HG02973 (cell line): Measurements from ENCODE around the gene ZNF366.

Experiments
- ATAC-seq: cut with Tn5 transposase; IDR thresholded peaks from one replicate; pipeline ENCODE4 v1.9.1; 2021; ENCODE audit warnings: moderate library complexity; ENCODE audit not compliant: unreplicated experiment

ZNF366 gene

GRCh38 chr5:72470826-72471225 lies 36.4 kb downstream of the ZNF366 start:
- ATAC-seq, result no peak

DNA sequence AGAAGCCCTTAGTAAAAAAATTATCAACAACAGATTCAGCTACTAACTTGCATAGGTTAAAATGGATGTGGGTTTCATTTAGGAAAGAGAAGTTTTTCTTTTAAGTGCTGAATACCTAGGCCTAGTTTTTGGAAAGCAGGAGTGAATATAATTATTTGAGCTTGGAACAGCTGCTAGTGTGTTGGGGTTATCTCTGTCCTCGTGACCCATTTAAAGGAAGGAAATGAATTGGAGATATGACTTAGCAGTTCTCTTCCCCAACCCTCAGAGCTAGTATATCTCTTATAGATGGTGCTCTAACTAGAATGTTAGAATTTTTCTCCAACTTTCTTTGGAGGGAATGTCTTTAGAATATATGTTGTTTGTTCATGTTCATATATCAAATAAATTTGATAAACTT lies 38.6 kb downstream of the ZNF366 start:
- no peak for ATAC-seq

DNA sequence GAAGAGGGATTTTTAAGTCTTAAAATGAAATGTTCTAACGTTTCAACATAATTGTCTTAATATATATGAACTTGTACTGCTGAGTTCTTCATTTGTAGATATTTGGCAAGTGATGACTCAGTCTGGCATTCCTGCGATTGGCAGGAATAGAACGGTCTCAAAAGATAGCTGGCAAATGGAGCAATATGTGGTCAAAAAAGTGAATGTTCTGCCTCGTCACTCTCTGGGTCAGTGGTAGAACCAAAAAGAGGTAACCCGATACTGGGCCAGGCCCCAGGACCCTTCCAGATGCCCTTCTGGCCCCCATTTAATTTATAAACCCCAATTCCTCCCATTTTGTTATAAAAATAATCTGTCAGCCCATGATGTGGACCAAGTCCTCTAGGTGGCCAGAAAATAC lies 39.2 kb downstream of the ZNF366 start:
- ATAC-seq, result no peak

GRCh38 chr5:72467461-72467860 lies 39.7 kb downstream of the ZNF366 start:
- ATAC-seq, result no peak

DNA sequence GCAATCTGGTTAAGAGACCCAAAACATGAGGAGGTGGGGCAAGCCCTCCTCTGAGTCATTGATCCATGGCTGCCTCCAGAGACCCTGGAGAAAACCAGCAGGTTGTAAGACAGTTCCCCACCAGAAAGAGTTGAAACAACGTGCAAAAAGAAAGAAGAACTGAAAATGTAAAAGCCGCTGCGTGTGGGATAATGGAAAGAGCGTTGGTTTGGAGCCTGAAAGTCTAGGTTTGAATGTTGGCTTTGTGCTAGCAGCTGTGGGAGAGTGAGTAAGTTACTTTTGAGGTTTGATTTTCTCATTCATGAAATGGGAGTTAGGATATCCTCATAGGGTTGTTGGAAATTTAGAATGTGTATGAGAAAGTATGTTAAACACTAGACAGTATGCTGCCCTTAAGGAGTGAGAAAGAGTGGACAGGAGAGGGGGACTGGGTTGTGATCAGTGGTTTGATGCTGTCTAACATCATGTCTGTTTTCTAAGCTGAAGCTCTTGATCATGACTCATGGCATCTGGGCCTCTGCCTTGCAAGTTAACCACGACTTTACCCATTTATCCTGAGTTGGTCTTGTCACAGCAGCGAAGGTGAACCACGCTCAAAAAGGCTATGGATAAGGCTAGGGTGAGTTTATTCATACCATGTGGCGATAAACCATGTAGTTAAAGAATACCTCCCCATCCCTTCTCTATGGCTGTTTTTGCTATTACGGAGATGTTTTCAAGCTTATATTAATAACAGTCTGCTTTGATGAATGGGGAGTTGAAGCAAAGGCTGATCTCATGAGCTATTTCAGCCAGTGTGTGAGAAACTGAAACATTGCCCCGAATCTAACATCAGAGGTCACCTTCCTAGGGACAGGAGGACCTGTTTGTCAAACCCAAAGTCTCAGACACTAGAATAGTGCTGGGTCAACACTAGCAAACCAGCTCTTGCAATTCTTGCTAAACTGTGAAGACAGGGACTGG lies 41.3 kb downstream of the ZNF366 start:
- ATAC-seq, result peak; percentile 81

GRCh38 chr5:72465066-72465465 lies 42.1 kb downstream of the ZNF366 start:
- ATAC-seq, result peak; percentile 24

GRCh38 chr5:72464071-72464470 lies 43.1 kb downstream of the ZNF366 start:
- ATAC-seq, result no peak

GRCh38 chr5:72463449-72464052 lies 43.7 kb downstream of the ZNF366 start:
- no peak for ATAC-seq

- ATAC-seq, result no peak
Measured at GRCh38 chr5:72460413-72460812, 46.8 kb downstream of the ZNF366 start.

DNA sequence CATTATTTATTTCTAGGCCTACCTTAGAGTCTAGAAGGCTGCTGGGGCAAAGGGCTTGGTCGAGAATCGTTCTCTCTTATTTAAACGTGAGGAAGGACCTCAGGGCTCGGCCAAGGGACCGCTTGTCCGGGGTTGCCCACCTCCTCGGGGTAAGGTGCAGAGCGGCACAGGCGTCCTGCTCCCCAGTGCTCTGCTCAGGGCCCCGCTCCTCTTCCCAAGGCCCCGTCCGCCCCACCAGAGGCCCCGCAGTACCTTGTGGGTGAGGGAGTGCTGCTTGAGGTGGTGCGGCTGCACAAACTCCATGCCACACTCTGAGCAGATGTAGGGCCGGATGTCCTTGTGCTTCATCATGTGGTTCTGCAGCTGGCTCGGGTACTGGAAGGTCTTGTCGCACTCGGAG lies 47.3 kb downstream of the ZNF366 start:
- no peak for ATAC-seq

DNA sequence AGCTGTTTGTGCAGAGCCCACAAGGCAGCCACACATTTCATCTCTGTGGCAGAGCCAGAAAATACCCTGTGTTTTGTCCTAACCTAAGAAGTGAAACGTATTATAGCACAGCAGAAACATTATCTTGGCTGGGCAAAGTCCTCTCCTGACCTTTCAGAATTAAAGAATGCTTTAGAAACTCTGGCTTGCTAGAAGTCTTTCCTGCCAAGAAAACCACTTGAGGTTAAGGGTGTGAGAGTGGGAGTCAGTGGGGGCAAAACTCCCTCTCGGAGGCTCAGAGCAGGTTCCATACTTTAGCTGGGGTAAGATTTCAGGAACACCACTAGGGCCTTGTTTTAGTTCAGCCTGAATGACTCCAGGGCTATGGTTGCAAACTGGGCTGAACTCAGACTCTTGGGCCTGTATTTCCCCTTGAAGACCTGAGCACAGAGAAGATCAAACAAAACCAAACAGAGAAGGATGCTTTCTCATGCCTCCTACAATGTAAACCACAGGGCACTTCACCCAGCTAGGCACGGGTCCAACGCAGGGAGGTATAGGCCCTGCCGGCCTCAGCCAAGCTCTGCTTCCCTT lies 48.0 kb downstream of the ZNF366 start:
- no peak for ATAC-seq

DNA sequence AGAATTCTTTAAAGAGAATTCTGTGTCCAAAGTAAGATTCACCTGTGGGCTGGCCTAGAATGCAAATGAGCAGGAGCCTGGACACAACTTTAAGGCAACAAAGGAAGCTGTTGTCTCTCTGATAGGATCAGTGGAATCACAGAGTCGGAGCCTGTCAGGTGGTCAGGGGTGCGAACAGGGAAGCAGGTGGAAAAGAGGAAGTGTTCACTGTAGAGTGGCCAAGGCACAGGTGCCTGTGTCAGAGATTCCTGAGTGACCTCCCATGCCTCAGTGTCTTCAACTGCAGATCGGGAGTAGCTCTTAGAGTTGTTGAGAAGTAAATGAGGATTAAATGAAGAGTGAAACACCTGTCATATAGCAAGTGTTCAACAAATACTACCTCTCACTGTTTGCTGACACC lies 48.8 kb downstream of the ZNF366 start:
- ATAC-seq, result no peak

DNA sequence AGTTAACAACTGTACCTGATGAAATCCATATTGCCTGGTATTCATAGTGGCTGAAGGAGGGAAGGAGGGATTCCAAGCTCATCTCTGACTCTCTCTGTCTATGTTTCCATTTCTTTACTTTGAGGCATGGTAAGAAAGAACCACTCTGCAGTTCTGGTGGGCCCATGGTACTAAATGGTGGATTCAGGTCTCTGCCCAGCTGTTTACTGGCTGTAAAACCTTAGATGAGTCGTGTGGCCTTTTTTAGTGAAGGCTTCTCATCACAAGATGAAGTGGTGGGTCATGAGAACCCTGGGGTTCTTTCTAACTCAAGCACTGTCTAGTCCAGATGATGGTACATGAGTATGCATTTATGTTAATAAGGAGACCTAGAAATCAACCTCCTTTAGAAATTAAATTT lies 49.7 kb downstream of the ZNF366 start:
- ATAC-seq, result no peak

- no peak for ATAC-seq
Measured at GRCh38 chr5:72456391-72457074, 50.7 kb downstream of the ZNF366 start.

DNA sequence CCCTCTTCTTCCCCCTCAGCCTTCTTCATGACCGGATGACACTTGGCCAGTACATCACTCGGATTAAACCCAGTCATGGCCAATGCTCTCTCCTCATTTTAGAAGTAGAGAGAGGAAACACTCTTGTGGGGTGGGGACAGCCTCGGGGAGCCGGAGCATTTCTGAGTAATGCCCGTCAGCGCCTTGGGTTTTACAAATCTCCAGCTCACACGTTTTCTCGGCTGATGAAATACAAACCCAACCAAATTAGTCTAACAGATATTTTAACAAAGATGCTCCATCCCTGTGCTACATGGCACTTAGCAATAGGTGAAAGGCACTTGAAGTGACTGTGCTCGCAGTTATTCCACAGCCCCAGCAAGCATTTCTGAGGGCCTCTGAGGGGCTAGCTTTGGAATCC lies 51.7 kb downstream of the ZNF366 start:
- ATAC-seq, result no peak

DNA sequence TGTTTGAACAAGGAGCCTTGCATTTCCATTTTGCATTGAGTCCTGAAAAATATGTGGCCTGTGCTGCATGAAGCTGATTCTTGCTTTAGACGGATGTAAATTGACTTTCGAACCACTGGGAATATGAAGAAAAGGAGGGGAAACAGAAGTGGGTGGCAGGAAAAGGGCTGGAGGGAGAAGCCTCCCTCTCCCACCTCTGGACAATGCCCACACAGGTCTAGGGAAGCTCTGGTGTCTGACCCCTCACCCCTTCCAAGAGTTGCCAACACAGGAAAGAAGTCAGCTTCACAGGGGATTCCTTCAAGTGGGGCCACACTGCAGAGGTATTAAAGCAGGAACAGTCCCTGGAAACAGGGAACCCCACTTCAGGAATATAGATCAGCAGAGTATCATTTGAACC lies 52.2 kb downstream of the ZNF366 start:
- ATAC-seq, result no peak

DNA sequence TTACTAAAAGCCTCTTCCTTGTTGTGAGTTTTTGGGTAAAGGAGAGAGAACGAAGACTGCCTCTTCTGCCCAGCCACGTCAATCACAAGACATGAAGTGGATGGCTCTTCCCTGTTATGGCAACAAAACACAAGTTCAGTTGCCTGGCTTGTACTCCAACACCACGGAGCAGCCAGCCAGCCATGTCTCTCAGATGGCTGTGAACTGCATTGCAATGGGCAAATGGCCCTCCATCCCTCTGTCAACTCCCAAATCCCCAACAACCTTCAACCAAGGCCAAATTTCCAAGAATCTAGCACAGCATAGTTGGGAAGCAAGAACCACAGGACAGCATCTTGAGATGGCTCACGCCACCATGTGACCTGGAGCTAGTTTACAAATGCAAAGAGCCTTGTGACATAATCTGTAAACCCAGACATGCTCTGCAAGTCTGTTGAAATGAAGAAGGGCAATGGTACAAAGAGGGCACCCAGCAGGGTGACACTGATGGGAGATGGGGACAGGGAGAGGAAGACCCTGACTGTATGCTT lies 53.9 kb downstream of the ZNF366 start:
- ATAC-seq, result no peak

DNA sequence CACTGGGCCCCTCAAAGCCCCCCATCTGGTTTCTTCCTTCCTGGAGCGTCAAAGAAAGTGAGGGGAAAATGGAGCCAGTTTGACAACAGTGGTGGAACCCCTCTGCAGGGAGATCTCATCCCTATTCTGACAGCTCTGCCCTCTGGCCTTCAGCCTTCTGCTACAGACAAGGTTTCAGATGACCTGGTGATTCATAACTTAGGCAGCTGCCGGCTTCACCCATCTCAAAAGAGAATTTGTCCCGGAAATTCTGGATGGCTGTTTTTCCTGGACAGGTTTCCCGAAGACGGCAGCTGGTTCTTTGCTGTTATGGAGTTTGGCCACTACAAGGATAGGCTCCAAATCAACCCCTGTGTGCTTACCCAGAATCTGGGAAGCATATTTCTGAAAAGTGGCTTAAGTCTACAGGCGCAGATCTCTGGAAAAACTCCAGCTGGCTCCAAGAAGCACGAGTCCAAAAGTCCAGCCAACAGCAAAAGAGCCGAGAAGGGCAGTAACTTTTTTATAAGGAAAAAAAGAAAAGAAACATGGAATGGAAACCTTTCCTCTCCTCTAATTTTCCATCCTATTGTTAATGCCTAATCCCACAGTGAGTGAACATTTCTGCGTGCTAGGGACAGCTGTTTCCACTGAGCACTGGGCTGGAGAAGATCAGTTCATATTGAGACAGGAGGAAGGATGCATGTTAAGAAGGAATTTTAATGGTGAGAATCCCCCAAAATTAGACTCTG lies 54.5 kb downstream of the ZNF366 start:
- ATAC-seq, result no peak

DNA sequence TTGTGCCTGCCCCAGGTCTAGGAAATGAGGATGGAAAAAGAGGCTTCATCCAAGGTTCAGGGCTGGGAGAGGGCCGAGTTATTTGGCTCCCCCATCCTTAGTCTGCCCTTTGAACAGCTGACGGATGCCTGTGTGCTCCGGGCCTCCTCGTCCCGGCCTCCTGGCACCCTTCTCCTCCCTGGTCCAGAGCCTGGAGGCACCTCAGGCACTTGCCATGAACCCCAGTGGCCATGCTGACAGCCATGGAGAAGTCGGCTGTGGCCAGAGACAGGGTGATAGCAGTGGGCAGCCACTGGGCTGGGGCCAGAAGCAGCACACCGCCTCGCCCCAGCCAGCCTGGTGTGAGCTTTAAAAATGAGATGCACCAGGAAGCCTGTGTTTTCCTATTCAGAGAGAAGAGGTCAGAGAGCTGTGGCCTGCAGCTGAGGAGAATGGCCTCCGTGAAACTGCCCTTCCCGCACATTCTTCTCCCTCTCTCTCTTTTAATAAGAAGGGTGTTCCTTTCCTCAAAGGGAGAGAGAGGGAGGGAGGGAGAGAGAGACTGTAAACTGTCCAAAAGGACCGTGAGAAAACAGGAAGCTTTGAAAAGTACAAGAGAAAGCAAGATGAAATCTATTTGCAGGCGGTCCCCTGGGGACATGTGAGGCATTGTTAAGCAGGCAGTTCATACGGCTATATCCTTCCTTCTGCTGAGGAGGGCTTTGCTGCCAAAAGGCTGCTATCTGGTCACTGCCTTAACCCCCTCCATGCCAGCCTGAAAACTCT lies 55.3 kb downstream of the ZNF366 start:
- ATAC-seq, result peak; percentile 83

GRCh38 chr5:72448368-72448767 lies 58.8 kb downstream of the ZNF366 start:
- ATAC-seq, result no peak
